ENCODE measurements around the gene ARID4A.
"Not testable (repeated sequence)": the region's sequence is repeated elsewhere in the genome, so short reads cannot be mapped to it uniquely, and the experiment has no call there.

Gene ARID4A, protein sequence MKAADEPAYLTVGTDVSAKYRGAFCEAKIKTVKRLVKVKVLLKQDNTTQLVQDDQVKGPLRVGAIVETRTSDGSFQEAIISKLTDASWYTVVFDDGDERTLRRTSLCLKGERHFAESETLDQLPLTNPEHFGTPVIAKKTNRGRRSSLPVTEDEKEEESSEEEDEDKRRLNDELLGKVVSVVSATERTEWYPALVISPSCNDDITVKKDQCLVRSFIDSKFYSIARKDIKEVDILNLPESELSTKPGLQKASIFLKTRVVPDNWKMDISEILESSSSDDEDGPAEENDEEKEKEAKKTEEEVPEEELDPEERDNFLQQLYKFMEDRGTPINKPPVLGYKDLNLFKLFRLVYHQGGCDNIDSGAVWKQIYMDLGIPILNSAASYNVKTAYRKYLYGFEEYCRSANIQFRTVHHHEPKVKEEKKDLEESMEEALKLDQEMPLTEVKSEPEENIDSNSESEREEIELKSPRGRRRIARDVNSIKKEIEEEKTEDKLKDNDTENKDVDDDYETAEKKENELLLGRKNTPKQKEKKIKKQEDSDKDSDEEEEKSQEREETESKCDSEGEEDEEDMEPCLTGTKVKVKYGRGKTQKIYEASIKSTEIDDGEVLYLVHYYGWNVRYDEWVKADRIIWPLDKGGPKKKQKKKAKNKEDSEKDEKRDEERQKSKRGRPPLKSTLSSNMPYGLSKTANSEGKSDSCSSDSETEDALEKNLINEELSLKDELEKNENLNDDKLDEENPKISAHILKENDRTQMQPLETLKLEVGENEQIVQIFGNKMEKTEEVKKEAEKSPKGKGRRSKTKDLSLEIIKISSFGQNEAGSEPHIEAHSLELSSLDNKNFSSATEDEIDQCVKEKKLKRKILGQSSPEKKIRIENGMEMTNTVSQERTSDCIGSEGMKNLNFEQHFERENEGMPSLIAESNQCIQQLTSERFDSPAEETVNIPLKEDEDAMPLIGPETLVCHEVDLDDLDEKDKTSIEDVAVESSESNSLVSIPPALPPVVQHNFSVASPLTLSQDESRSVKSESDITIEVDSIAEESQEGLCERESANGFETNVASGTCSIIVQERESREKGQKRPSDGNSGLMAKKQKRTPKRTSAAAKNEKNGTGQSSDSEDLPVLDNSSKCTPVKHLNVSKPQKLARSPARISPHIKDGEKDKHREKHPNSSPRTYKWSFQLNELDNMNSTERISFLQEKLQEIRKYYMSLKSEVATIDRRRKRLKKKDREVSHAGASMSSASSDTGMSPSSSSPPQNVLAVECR

DNA sequence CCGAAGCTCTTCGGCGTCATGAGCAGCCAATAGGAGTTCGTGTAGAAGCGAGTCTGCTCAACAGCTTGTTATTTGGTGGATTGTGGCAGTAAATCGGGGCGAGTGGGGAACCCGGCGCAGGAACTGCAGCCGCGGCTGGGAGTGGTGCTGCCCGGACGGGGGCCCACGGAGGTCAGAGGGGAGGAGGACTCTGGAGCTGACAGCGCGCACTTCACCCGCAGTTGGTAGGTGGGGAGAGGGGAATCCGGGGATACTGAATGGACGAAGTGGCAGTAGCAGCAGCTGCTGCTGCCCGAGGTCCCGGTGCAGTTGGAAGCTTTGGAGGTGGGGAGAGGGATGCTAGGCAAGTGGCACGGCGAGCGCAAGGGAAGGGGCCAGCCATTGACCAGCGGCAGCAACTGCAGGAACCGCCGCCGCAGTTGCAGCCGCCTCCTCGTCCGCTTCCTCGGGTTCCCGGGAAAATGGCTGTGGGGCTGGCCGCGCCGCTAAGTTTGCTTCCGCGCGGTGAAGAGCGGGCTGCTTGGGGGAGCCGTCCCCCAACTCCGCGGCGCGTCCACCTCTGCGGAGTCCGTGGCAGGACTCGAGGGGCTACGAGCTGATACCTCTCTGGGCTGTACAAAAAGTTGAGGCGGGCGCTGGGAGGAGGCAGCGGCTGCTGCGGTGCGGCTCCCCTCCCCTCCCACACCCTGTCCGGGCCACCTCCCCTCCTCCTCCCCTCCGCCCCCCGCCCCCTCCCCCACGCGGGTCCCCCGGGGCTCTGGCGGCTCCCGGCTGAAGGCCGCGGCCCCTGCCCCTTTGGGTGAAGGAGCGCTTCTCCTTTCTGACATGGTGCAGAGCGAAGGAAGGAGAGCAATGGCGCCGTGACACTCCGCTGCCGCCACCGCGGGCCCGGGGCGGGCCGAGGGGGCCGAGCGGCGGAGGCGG lies at the start of gene ARID4A:
ARID4A (plus strand) TSS at position 79 of the 924 bp plus-strand sequence. CDS start 1,300 bp downstream, outside the sequence.
- TF ChIP-seq, protein P1, sequence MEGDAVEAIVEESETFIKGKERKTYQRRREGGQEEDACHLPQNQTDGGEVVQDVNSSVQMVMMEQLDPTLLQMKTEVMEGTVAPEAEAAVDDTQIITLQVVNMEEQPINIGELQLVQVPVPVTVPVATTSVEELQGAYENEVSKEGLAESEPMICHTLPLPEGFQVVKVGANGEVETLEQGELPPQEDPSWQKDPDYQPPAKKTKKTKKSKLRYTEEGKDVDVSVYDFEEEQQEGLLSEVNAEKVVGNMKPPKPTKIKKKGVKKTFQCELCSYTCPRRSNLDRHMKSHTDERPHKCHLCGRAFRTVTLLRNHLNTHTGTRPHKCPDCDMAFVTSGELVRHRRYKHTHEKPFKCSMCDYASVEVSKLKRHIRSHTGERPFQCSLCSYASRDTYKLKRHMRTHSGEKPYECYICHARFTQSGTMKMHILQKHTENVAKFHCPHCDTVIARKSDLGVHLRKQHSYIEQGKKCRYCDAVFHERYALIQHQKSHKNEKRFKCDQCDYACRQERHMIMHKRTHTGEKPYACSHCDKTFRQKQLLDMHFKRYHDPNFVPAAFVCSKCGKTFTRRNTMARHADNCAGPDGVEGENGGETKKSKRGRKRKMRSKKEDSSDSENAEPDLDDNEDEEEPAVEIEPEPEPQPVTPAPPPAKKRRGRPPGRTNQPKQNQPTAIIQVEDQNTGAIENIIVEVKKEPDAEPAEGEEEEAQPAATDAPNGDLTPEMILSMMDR (conservative IDR thresholded peaks at IDR 0.05; ENCODE audit: low read depth, low read length), result no peak
- DNase-seq (ENCODE audit: low read depth), result no peak
- peak within 1 kb of the TSS; percentile 94 for H3K4me3 ChIP-seq (ENCODE audit: low read length)

DNA sequence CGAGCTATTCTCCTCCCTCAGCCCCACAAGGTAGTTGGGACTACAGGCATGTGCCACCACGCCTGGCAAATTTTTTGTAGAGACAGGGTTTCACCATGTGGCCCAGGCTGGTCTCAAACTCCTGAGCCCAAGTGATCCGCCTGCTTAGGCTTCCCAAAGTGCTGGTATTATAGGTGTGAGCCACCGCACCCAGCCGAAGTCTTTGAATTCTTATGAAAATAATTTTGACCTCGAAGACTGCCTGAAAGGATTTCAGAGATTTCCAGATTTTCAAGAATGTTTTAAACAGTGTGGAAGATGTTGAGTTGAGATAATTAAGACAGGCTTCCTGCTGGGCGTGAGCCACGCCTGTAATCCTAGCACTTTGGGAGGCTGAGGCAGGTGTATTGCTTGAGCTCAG lies 48.7 kb upstream of the ARID4A start:
- H3K4me3 ChIP-seq (ENCODE audit: low read length), result no peak overlapping the region
- TF ChIP-seq, protein P1 (conservative IDR thresholded peaks at IDR 0.05; ENCODE audit: low read depth, low read length), result no peak
- DNase-seq (ENCODE audit: low read depth), result no peak

DNA sequence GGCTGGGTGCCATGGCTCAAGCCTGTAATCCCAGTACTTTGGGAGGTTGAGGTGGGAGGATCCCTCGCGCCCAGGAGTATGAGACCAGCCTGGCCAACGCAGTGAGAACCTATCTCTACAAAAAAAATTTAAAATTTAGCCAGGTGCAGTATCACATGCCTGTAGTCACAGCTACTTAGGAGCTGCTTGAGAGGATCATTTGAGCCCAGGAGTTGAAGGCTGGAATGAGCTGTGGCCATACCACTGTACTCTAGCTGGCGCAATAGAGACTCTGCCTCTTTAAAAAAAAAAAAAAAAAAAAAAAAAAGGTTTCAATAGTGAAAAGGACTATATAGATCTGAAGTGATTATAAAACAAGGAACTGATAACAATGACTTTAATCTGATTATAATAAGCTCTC lies 40.2 kb upstream of the ARID4A start:
- no peak overlapping the region for H3K4me3 ChIP-seq (ENCODE audit: low read length)
- no peak for DNase-seq (ENCODE audit: low read depth)
- TF ChIP-seq, protein P1 (conservative IDR thresholded peaks at IDR 0.05; ENCODE audit: low read depth, low read length), result peak; percentile 15

DNA sequence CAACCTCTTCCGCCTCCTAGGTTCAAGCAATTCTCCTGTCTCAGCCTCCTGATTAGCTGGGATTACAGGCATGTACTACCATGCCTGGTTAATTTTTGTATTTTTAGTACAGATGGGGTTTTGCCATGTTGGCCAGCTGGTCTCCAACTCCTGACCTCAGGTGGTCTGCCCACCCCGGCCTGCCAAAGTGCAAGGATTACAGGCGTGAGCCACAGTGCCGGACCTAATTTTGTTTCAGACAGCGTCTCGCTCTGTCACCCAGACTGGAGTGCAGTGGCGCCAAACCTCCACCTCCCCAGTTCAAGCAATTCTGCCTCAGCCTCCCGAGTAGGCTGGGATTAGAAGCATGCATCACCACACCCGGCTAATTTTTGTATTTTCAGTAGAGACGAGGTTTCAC lies 36.4 kb upstream of the ARID4A start:
- not testable (repeated sequence) for DNase-seq (ENCODE audit: low read depth); H3K4me3 ChIP-seq (ENCODE audit: low read length)

DNA sequence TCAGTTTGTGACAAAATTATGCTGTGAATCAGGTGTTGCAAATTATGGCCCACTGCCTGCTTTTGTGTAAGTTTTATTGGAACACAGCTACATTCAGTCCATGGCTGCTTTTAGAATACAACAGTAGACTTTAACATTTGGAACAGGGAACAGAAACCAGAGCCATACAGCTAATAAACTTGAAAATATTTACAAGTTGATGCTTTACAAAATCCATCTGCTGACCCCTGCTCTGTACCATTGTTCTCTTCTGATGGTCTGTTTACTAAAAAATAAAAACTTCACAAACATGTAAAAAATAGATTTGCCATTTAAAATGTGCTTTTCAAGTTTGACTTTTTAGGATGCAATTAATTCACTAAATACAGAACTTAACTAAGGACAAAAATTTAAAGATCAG lies 33.0 kb upstream of the ARID4A start:
- no peak overlapping the region for H3K4me3 ChIP-seq (ENCODE audit: low read length)
- TF ChIP-seq, protein P1 (conservative IDR thresholded peaks at IDR 0.05; ENCODE audit: low read depth, low read length), result no peak
- no peak for DNase-seq (ENCODE audit: low read depth)

DNA sequence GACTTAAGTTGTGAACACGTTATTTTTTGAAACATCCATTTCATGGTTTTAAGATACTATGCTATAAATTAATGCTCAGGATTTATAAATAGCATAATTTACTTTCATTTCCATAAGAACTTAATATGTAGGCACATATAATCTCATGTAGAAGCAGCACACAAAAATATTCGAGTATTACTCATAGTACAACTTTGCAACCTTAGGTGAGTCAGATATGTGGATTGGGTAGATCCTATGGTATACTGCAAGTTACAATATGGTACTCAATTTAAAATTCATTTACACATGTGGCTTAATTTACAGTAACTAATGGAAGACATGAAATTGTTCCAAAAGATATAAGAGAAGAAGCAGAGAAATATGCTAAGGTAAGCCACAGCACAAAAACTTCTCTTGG lies 27.7 kb upstream of the ARID4A start:
- TF ChIP-seq, protein P1 (conservative IDR thresholded peaks at IDR 0.05; ENCODE audit: low read depth, low read length), result no peak
- DNase-seq (ENCODE audit: low read depth), result no peak

More for the DNA sequence above, 27.7 kb upstream of the ARID4A start:
- no peak overlapping the region for H3K4me3 ChIP-seq (ENCODE audit: low read length)
